HL-60/S4 treated with phorbol 12-myristate 13-acetate at 8.2 ng/mL for 4 days and 3 days (cell line): ENCODE measurements around the gene GOLM1.

ENCODE experiments used
- in situ Hi-C: fragments of 300-500 bp; cut with MboI; formaldehyde crosslinking; loops from 2 replicates; pipeline ENCODE4 v1.15.0; 2022; ENCODE audit warnings: low sequenced_read_pairs

The GOLM1 gene

DNA sequence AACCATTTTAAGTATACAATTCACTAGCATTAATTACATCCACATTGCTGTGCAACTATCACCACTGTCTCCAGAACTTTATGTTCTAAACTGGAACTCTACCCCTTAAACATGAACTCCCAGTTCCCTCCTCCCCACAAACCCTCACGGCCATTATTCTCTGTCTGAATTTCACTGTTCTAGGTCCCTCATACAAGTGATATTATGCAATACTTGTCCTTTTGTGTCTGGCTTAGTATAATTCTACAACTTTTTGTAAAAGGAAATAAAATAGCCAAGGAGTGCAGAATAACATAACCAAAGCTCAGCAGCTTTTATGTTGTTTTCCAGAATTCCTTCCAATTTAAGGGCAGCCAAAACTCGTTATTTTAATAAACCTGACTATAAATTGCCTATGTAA is 105.2 kb downstream of the GOLM1 start:
- in situ Hi-C loops = no loop called here

- in situ Hi-C loops = no loop called here
Measured at GRCh38 chr9:85987236-85987635, 112.1 kb downstream of the GOLM1 start.

GRCh38 chr9:85984457-85984856 is 114.9 kb downstream of the GOLM1 start:
- in situ Hi-C loops = no loop called here

GRCh38 chr9:85981369-85981768 is 118.0 kb downstream of the GOLM1 start:
- in situ Hi-C loops = no loop called here

GRCh38 chr9:85978496-85978895 is 120.9 kb downstream of the GOLM1 start:
- in situ Hi-C loops = no loop called here
